ENCODE data around the gene STARD13. TPM values are rescaled to one million over a fixed set of nuclear protein-coding genes. Genes with fewer than 3 reads are reported as not detected.

Gene STARD13
- total RNA-seq, 1 donor from 2014 or later = 2.0 TPM

DNA sequence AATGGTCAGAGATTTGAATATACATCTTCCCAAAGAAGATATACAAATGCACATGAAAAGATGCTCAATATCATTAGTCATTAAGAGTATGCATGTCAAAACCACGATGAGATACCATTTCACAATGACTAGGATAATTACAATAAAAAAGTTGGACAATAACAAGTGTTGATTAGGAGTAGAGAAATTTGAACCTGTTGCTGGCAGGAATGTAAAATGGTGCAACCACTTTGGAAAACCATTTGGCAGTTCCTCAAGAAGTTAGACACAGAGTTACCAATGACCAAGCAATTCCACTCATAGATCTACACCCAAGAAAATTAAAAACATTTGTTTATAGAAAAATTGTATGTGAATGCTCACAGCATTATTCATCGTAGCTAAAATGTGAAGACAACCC, 33.2 kb upstream of the STARD13 start:
- Mint-ChIP-seq H3K4me3 (no peak overlapping the region), H3K9me3 (no peaks in the 10 kb centered on the region), H3K27ac (no peak overlapping the region), H3K36me3 (no peaks in the 10 kb centered on the region), H3K27me3 (ENCODE audit: insufficient read depth, low read depth) (no peaks in the 10 kb centered on the region), H3K4me1 (peaks cover 8% of the 10 kb centered on the region)
- Histone ChIP-seq H3K4me2 (no peak overlapping the region), H3K4me3 (no peak overlapping the region), H2AFZ (replicated peaks) (no peak overlapping the region), H3K79me2 (ENCODE audit: low read depth) (no peaks in the 10 kb centered on the region), H3K27me3 (no peaks in the 10 kb centered on the region), H3K36me3 (no peaks in the 10 kb centered on the region), H3F3A (ENCODE audit: low read depth) (no peaks in the 10 kb centered on the region), H4K20me1 (ENCODE audit: low read depth) (no peaks in the 10 kb centered on the region), H3K4me1 (no peaks in the 10 kb centered on the region), H3K27ac (no peak overlapping the region), H3K9me3 (ENCODE audit: low read depth) (no peaks in the 10 kb centered on the region), H3K9ac (no peak overlapping the region)
- TF ChIP-seq, protein P1, sequence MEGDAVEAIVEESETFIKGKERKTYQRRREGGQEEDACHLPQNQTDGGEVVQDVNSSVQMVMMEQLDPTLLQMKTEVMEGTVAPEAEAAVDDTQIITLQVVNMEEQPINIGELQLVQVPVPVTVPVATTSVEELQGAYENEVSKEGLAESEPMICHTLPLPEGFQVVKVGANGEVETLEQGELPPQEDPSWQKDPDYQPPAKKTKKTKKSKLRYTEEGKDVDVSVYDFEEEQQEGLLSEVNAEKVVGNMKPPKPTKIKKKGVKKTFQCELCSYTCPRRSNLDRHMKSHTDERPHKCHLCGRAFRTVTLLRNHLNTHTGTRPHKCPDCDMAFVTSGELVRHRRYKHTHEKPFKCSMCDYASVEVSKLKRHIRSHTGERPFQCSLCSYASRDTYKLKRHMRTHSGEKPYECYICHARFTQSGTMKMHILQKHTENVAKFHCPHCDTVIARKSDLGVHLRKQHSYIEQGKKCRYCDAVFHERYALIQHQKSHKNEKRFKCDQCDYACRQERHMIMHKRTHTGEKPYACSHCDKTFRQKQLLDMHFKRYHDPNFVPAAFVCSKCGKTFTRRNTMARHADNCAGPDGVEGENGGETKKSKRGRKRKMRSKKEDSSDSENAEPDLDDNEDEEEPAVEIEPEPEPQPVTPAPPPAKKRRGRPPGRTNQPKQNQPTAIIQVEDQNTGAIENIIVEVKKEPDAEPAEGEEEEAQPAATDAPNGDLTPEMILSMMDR (IDR thresholded peaks at IDR 0.05) = no peak
- no peak for DNase-seq (ENCODE audit: low spot score)

DNA sequence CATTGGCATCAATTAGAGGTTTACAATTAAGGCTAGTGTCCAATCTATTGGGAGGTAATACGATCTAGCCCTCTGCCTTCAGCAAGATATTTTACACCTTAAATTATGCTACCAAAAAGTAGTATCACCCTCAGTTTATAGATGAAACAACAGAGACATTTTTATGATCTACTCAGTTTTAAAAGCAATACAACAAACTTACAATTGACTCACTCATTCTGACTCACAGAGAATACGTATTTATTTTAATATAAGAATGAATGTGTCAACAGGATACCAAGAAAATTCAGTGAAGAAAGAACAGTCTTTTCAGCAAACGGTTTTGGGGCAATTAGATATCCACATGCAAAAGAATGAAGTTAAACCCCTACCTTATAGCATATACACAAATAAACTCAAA, 32.5 kb upstream of the STARD13 start:
- no peaks in the 10 kb centered on the region for H3K9me3 Mint-ChIP-seq
- TF ChIP-seq EZH2phosphoT487 (IDR thresholded peaks at IDR 0.05) = no peak
- TF ChIP-seq EZH2 (IDR thresholded peaks at IDR 0.05) = no peak
- TF ChIP-seq, protein P1 (IDR thresholded peaks at IDR 0.05) = no peak
- DNase-seq (ENCODE audit: low spot score) = no peak

DNA sequence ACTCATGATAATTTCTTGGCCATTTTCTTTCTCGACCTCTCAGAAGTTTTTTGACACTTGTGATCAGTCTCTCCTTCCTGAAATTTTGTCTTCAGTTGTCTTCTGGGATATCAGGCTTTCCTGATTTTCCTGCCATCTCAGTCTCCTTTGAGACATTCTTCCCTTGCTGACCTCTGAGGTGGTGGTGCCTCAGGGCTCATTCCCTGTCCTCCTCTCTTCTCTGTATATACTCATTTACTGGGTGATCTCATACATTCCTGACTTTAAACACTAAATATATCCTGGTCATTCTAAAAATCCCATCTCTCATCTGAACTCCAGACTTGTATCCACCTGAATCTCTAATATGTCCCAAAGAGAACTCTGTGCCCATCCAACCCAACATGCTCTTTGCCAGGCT, 31.3 kb upstream of the STARD13 start:
- Histone ChIP-seq H3K36me3 (no peaks in the 10 kb centered on the region), H3K79me2 (ENCODE audit: low read depth) (no peaks in the 10 kb centered on the region), H3K9me3 (ENCODE audit: low read depth) (no peaks in the 10 kb centered on the region), H4K20me1 (ENCODE audit: low read depth) (no peaks in the 10 kb centered on the region), H3K27ac (no peak overlapping the region), H3K4me3 (no peak overlapping the region), H3F3A (ENCODE audit: low read depth) (no peaks in the 10 kb centered on the region), H3K4me1 (no peaks in the 10 kb centered on the region), H3K9ac (no peak overlapping the region), H2AFZ (replicated peaks) (no peak overlapping the region), H3K4me2 (no peak overlapping the region), H3K27me3 (no peaks in the 10 kb centered on the region)
- Mint-ChIP-seq H3K27me3 (ENCODE audit: insufficient read depth, low read depth) (no peaks in the 10 kb centered on the region), H3K36me3 (no peaks in the 10 kb centered on the region), H3K9me3 (no peaks in the 10 kb centered on the region), H3K4me1 (peaks cover 8% of the 10 kb centered on the region), H3K27ac (no peak overlapping the region), H3K4me3 (no peak overlapping the region)
- TF ChIP-seq EZH2phosphoT487 (IDR thresholded peaks at IDR 0.05) = no peak
- no peak for TF ChIP-seq EZH2 (IDR thresholded peaks at IDR 0.05)
- TF ChIP-seq, protein P1 (IDR thresholded peaks at IDR 0.05) = no peak
- DNase-seq (ENCODE audit: low spot score) = no peak

More for the DNA sequence above, 32.5 kb upstream of the STARD13 start:
- H3K9me3 ChIP-seq (ENCODE audit: low read depth) = no peaks in the 10 kb centered on the region
- no peak overlapping the region for H3K27ac Mint-ChIP-seq
- H3K4me3 Mint-ChIP-seq = no peak overlapping the region
- H2AFZ ChIP-seq (replicated peaks) = no peak overlapping the region
- no peaks in the 10 kb centered on the region for H3K79me2 ChIP-seq (ENCODE audit: low read depth)
- H3K9ac ChIP-seq = no peak overlapping the region
- H3K27me3 ChIP-seq = no peaks in the 10 kb centered on the region
- no peaks in the 10 kb centered on the region for H3K36me3 ChIP-seq
- peaks cover 8% of the 10 kb centered on the region for H3K4me1 Mint-ChIP-seq
- no peak overlapping the region for H3K4me3 ChIP-seq
- H3K4me2 ChIP-seq = no peak overlapping the region
- no peaks in the 10 kb centered on the region for H3K27me3 Mint-ChIP-seq (ENCODE audit: insufficient read depth, low read depth)
- no peaks in the 10 kb centered on the region for H4K20me1 ChIP-seq (ENCODE audit: low read depth)
- no peaks in the 10 kb centered on the region for H3F3A ChIP-seq (ENCODE audit: low read depth)
- H3K36me3 Mint-ChIP-seq = no peaks in the 10 kb centered on the region
- H3K27ac ChIP-seq = no peak overlapping the region
- H3K4me1 ChIP-seq = no peaks in the 10 kb centered on the region

DNA sequence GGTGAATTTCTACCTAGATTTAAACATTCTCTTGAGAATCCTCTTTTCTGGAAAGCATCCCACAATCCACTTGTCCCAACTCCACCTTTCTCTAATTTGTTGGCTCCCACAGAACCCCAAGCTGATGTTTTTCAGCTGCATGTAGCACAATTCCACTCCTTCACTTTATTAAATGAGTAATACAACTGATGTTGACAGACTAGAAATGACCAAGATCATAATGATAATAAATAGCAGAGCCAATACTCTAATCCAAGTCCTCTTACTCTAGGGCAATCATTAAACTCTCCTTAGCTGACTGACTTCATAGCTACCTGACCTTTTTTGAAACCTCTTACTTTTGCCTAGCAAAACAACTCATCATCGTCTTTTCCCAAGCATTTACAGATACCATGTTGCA, 27.9 kb upstream of the STARD13 start:
- H3K27me3 ChIP-seq = no peaks in the 10 kb centered on the region
- H4K20me1 ChIP-seq (ENCODE audit: low read depth) = no peaks in the 10 kb centered on the region
- H2AFZ ChIP-seq (replicated peaks) = no peak overlapping the region
- no peak overlapping the region for H3K4me3 Mint-ChIP-seq
- no peaks in the 10 kb centered on the region for H3F3A ChIP-seq (ENCODE audit: low read depth)
- no peaks in the 10 kb centered on the region for H3K9me3 ChIP-seq (ENCODE audit: low read depth)
- H3K27ac Mint-ChIP-seq = no peak overlapping the region
- H3K4me2 ChIP-seq = no peak overlapping the region
- H3K27me3 Mint-ChIP-seq (ENCODE audit: insufficient read depth, low read depth) = no peaks in the 10 kb centered on the region
- no peak overlapping the region for H3K4me3 ChIP-seq
- DNase-seq (ENCODE audit: low spot score) = no peak
- no peaks in the 10 kb centered on the region for H3K9me3 Mint-ChIP-seq
- H3K79me2 ChIP-seq (ENCODE audit: low read depth) = no peaks in the 10 kb centered on the region
- H3K36me3 ChIP-seq = no peaks in the 10 kb centered on the region
- H3K36me3 Mint-ChIP-seq = no peaks in the 10 kb centered on the region
- H3K4me1 Mint-ChIP-seq = no peaks in the 10 kb centered on the region
- no peak overlapping the region for H3K27ac ChIP-seq
- no peaks in the 10 kb centered on the region for H3K4me1 ChIP-seq
- TF ChIP-seq, protein P1 (IDR thresholded peaks at IDR 0.05) = no peak
- TF ChIP-seq EZH2phosphoT487 (IDR thresholded peaks at IDR 0.05) (no peak), EZH2 (IDR thresholded peaks at IDR 0.05) (no peak)
- H3K9ac ChIP-seq = no peak overlapping the region
